ENCODE data around the gene BCL11A. TPM values are rescaled to one million over a fixed set of nuclear protein-coding genes. Genes with fewer than 3 reads are reported as not detected.
A peak's percentile ranks its signal among the peaks of the same experiment; 100 is the strongest.

Gene BCL11A
- polyA plus RNA-seq, 1 donor from 2014 or later: 44.0 TPM

GRCh38 chr2:60555066-60555782 is 1.8 kb upstream of the BCL11A start:
- H2AFZ ChIP-seq (ENCODE audit: low read depth, low read length): no peak overlapping the region
- no peaks in the 10 kb centered on the region for H4K20me1 ChIP-seq (ENCODE audit: insufficient read depth)
- no peaks in the 10 kb centered on the region for H3K9me2 ChIP-seq (ENCODE audit: insufficient read depth, low read length)
- TF ChIP-seq EZH2 (IDR thresholded peaks at IDR 0.05; ENCODE audit: borderline replicate concordance, insufficient read depth, low read length, poor library complexity, severe bottlenecking) (no peak), POLR2AphosphoS5 (IDR thresholded peaks at IDR 0.05) (no peak), RAD21 (conservative IDR thresholded peaks at IDR 0.05) (peak; percentile 55), TAF1 (IDR thresholded peaks at IDR 0.05; ENCODE audit: low read depth) (no peak), REST (IDR thresholded peaks at IDR 0.05; ENCODE audit: borderline replicate concordance) (no peak), MXI1 (conservative IDR thresholded peaks at IDR 0.05; ENCODE audit: poor library complexity, severe bottlenecking) (peak; percentile 76), CTCF (IDR thresholded peaks at IDR 0.05; ENCODE audit: poor library complexity, severe bottlenecking) (peak; percentile 63), SMC3 (conservative IDR thresholded peaks at IDR 0.05; ENCODE audit: poor library complexity) (peak; percentile 51), EP300 (conservative IDR thresholded peaks at IDR 0.05; ENCODE audit: poor library complexity, severe bottlenecking) (peak; percentile 41)
- H3K27ac ChIP-seq (ENCODE audit: low read length): peak overlapping the region; percentile 95
- peaks cover 32% of the 10 kb centered on the region for H3K79me2 ChIP-seq (replicated peaks; ENCODE audit: insufficient read depth, low read length)
- peaks cover 2% of the 10 kb centered on the region for H3F3A ChIP-seq (ENCODE audit: insufficient read depth, low read length, poor library complexity, severe bottlenecking)
- peaks cover 48% of the 10 kb centered on the region for H3K27me3 ChIP-seq (ENCODE audit: insufficient read depth, low read depth, low read length)
- H3K4me3 ChIP-seq (ENCODE audit: low read length): peak overlapping the region; percentile 93
- H3K36me3 ChIP-seq (ENCODE audit: insufficient read depth, low read length): no peaks in the 10 kb centered on the region
- no peaks in the 10 kb centered on the region for H3K9me3 ChIP-seq (ENCODE audit: low read length)
- peak overlapping the region; percentile 98 for H3K9ac ChIP-seq (ENCODE audit: low read length)
- peak overlapping the region; percentile 88 for H3K4me2 ChIP-seq (ENCODE audit: low read length)

GRCh38 chr2:60554646-60555065 is 1.2 kb upstream of the BCL11A start:
- no peaks in the 10 kb centered on the region for H3K9me3 ChIP-seq (ENCODE audit: low read length)
- no peaks in the 10 kb centered on the region for H3K36me3 ChIP-seq (ENCODE audit: insufficient read depth, low read length)
- peak overlapping the region; percentile 93 for H3K4me3 ChIP-seq (ENCODE audit: low read length)
- H3K27ac ChIP-seq (ENCODE audit: low read length): peak overlapping the region; percentile 95
- no peaks in the 10 kb centered on the region for H4K20me1 ChIP-seq (ENCODE audit: insufficient read depth)
- H2AFZ ChIP-seq (ENCODE audit: low read depth, low read length): peak overlapping the region; percentile 1
- no peaks in the 10 kb centered on the region for H3K9me2 ChIP-seq (ENCODE audit: insufficient read depth, low read length)
- no peak for TF ChIP-seq TAF1 (IDR thresholded peaks at IDR 0.05; ENCODE audit: low read depth)
- TF ChIP-seq MXI1 (conservative IDR thresholded peaks at IDR 0.05; ENCODE audit: poor library complexity, severe bottlenecking): no peak
- TF ChIP-seq RAD21 (conservative IDR thresholded peaks at IDR 0.05): no peak
- TF ChIP-seq SMC3 (conservative IDR thresholded peaks at IDR 0.05; ENCODE audit: poor library complexity): no peak
- peaks cover 45% of the 10 kb centered on the region for H3K27me3 ChIP-seq (ENCODE audit: insufficient read depth, low read depth, low read length)
- H3K9ac ChIP-seq (ENCODE audit: low read length): peak overlapping the region; percentile 98
- peak overlapping the region; percentile 88 for H3K4me2 ChIP-seq (ENCODE audit: low read length)
- H3F3A ChIP-seq (ENCODE audit: insufficient read depth, low read length, poor library complexity, severe bottlenecking): peaks cover 4% of the 10 kb centered on the region
- peaks cover 38% of the 10 kb centered on the region for H3K79me2 ChIP-seq (replicated peaks; ENCODE audit: insufficient read depth, low read length)
